A549 (cell line): ENCODE results near the gene ELAVL1. TPM values are rescaled to one million over a fixed set of nuclear protein-coding genes. Genes with fewer than 3 reads are reported as not detected.

ENCODE experiments used
- ATAC-seq, 2 experiments: fragments of 200-7000 bp in 1 of 2; fragments of >200 bp in 1 of 2; cut with Nextera tagmentation in 1 of 2; cut with Tn5 transposase in 1 of 2; 3 replicates each; pipeline versions ENCODE4 v1.8.0 to v1.9.1; 2018 to 2020; ENCODE audit warnings: mild to moderate bottlenecking in 1 of 2, moderate library complexity in 1 of 2
- CTCF ChIA-PET: fragments of 300-600 bp; sonication (Branson Sonifier 250); formaldehyde crosslinking; extraction: SDS; loops from one replicate; lab custom pipeline; 2021; ENCODE audit warnings: antibody characterized with exemption, inconsistent platforms; lab: Yijun Ruan, JAX
- POLR2A ChIA-PET: fragments of 350-600 bp; formaldehyde crosslinking; extraction: SDS; loops from one replicate; lab custom pipeline; 2021; ENCODE audit warnings: antibody characterized with exemption, inconsistent platforms; lab: Yijun Ruan, JAX
- DNase-seq, 2 experiments: peaks; one replicate each; pipeline versions ENCODE4 v3.0.0 to v3.0.0-alpha.2; 2011 to 2016; ENCODE audit warnings: low read depth in 1 of 2, low spot score in 1 of 2
- FAIRE-seq: peaks from 2 replicates; lab custom pipeline; 2011; peaks lifted over from hg19 to GRCh38; lab: Jason Lieb, UNC
- H3K27ac ChIP-seq, 2 experiments: fragments of >200 bp; sonication (Bioruptor Twin); formaldehyde crosslinking; 3 replicates each; pipeline ENCODE4 v1.5.1; 2016 to 2017
- H3K4me1 ChIP-seq: fragments of >200 bp; sonication (Bioruptor Twin); formaldehyde crosslinking; 3 replicates; pipeline ENCODE4 v1.6.1; 2016
- H3K4me2 ChIP-seq: fragments of >200 bp; sonication (Bioruptor Twin); formaldehyde crosslinking; 3 replicates; pipeline ENCODE4 v1.6.1; 2016
- H3K4me3 ChIP-seq: fragments of >200 bp; sonication (Bioruptor Twin); formaldehyde crosslinking; 3 replicates; pipeline ENCODE4 v1.5.1; 2016
- H3K9me3 ChIP-seq: fragments of >200 bp; sonication (Bioruptor Twin); formaldehyde crosslinking; 3 replicates; pipeline ENCODE4 v1.6.1; 2016
- BCL3 ChIP-seq: fragments of >200 bp; sonication (Bioruptor Twin); formaldehyde crosslinking; IDR thresholded peaks from 3 replicates; pipeline ENCODE4 v1.6.1; 2016
- CBX2 ChIP-seq: fragments of 200-600 bp; sonication (generic); IDR thresholded peaks from 2 replicates; pipeline ENCODE4 v1.6.1; 2016; ENCODE audit warnings: low read depth, mild to moderate bottlenecking, borderline replicate concordance
- CBX8 ChIP-seq: fragments of 200-600 bp; sonication (generic); IDR thresholded peaks from 2 replicates; pipeline ENCODE4 v1.6.1; 2016
- CEBPB ChIP-seq, 2 experiments: fragments of >200 bp in 1 of 2; sonication (Bioruptor Twin) in 1 of 2; formaldehyde crosslinking in 1 of 2; IDR thresholded peaks; 2 replicates each; pipeline ENCODE4 v1.6.1; 2012 to 2016
- CHD4 ChIP-seq: fragments of 200-600 bp; sonication (generic); IDR thresholded peaks from 2 replicates; pipeline ENCODE4 v1.6.1; 2016; ENCODE audit warnings: antibody characterized with exemption, mild to moderate bottlenecking, borderline replicate concordance
- E2F6 ChIP-seq: IDR thresholded peaks from 2 replicates; pipeline ENCODE4 v1.6.1; 2012; ENCODE audit warnings: low read depth, borderline replicate concordance
- EHMT2 ChIP-seq: fragments of 200-600 bp; sonication (generic); IDR thresholded peaks from 2 replicates; pipeline ENCODE4 v1.6.1; 2016; ENCODE audit warnings: antibody characterized with exemption, low read depth, mild to moderate bottlenecking, moderate library complexity
- EP300 ChIP-seq, 2 experiments: fragments of >200 bp; sonication (Bioruptor Twin); formaldehyde crosslinking; IDR thresholded peaks; 2 replicates in 1 of 2; 3 replicates in 1 of 2; pipeline ENCODE4 v1.6.1; 2016 to 2017
- FOSL2 ChIP-seq, 2 experiments: fragments of 450-650 bp in 1 of 2; fragments of >200 bp in 1 of 2; sonication (Bioruptor Twin) in 1 of 2; formaldehyde crosslinking; IDR thresholded peaks; 2 replicates each; pipeline versions ENCODE4 v1.5.0 to v1.6.1; 2016 to 2020; ENCODE audit warnings: mild to moderate bottlenecking in 1 of 2, moderate library complexity in 1 of 2
- FOXS1 ChIP-seq: fragments of 250-450 bp; sonication (Bioruptor Pico); IDR thresholded peaks from 2 replicates; pipeline ENCODE4 v1.5.0; 2020; ENCODE audit warnings: mild to moderate bottlenecking, moderate library complexity
- GATA3 ChIP-seq: IDR thresholded peaks from 2 replicates; pipeline ENCODE4 v1.6.1; 2012; ENCODE audit warnings: borderline replicate concordance
- HOXB13 ChIP-seq: fragments of 250-450 bp; sonication (Bioruptor Pico); IDR thresholded peaks from 2 replicates; pipeline ENCODE4 v1.5.0; 2020; ENCODE audit warnings: low read depth, mild to moderate bottlenecking, moderate library complexity
- JUN ChIP-seq, 2 experiments: fragments of >200 bp; sonication (Bioruptor Twin); formaldehyde crosslinking; IDR thresholded peaks; 2 replicates in 1 of 2; 3 replicates in 1 of 2; pipeline ENCODE4 v1.6.1; 2016 to 2017
- KDM5A ChIP-seq: fragments of 200-600 bp; sonication (generic); IDR thresholded peaks from 2 replicates; pipeline ENCODE4 v1.6.1; 2016; ENCODE audit warnings: antibody characterized with exemption, mild to moderate bottlenecking
- MYC ChIP-seq: IDR thresholded peaks from 2 replicates; pipeline ENCODE4 v1.6.1; 2012; ENCODE audit warnings: mild to moderate bottlenecking, inconsistent platforms, low read length, improper control_type of control experiment, borderline replicate concordance
- NPAS2 ChIP-seq: fragments of 250-450 bp; sonication (Bioruptor Pico); IDR thresholded peaks from 2 replicates; pipeline ENCODE4 v1.8.0; 2022; ENCODE audit warnings: mild to moderate bottlenecking, moderate library complexity, borderline replicate concordance
- PHF8 ChIP-seq: fragments of 200-600 bp; sonication (generic); IDR thresholded peaks from 2 replicates; pipeline ENCODE4 v1.6.1; 2016; ENCODE audit warnings: low read depth, mild to moderate bottlenecking, antibody characterized with exemption, moderate library complexity, borderline replicate concordance
- POLR2A ChIP-seq: IDR thresholded peaks from 2 replicates; pipeline ENCODE4 v1.6.1; 2012; ENCODE audit warnings: mild to moderate bottlenecking, low read length
- POLR2AphosphoS2 ChIP-seq: conservative IDR thresholded peaks from 2 replicates; pipeline ENCODE4 v1.6.1; 2012; ENCODE audit warnings: low read length, improper control_type of control experiment, inconsistent platforms
- RAD21 ChIP-seq, 2 experiments: fragments of >200 bp in 1 of 2; sonication (Bioruptor Twin) in 1 of 2; formaldehyde crosslinking in 1 of 2; IDR thresholded peaks in 1 of 2; conservative IDR thresholded peaks in 1 of 2; 2 replicates in 1 of 2; 3 replicates in 1 of 2; pipeline ENCODE4 v1.6.1; 2012 to 2018; ENCODE audit warnings: inconsistent platforms in 1 of 2
- RCOR1 ChIP-seq: fragments of 150-350 bp; IDR thresholded peaks from 2 replicates; pipeline ENCODE4 v1.6.1; 2014; ENCODE audit warnings: antibody characterized with exemption, low read length, low read depth
- RFX5 ChIP-seq: fragments of 450-650 bp; IDR thresholded peaks from 2 replicates; pipeline ENCODE4 v1.7.1; 2014; ENCODE audit warnings: antibody characterized with exemption, mild to moderate bottlenecking, moderate library complexity
- SREBF2 ChIP-seq: fragments of 450-650 bp; IDR thresholded peaks from 2 replicates; pipeline ENCODE4 v1.6.1; 2014; ENCODE audit warnings: mild to moderate bottlenecking, moderate library complexity
- ZC3H11A ChIP-seq: fragments of 450-650 bp; IDR thresholded peaks from 2 replicates; pipeline ENCODE4 v1.6.1; 2014; ENCODE audit warnings: antibody characterized with exemption, mild to moderate bottlenecking
- ZSCAN20 ChIP-seq: fragments of 250-450 bp; sonication (Bioruptor Pico); IDR thresholded peaks from 2 replicates; pipeline ENCODE4 v1.8.0; 2022; ENCODE audit warnings: mild to moderate bottlenecking, moderate library complexity
- WGBS: methylation state at CpG from one replicate; pipeline ENCODE4 v1.1.6; 2017; ENCODE audit errors: missing lambda C conversion rate; 5-methylcytosine and 5-hydroxymethylcytosine counted together
- polyA plus RNA-seq, 4 experiments: library from polyadenylated mRNA; depleted of rRNA in 3 of 4; stranded (reverse); fragments of >200 nt; fragmentation: RNase III in 1 of 4; extraction: RNeasy Plus Mini Kit Qiagen cat#74134 plus additional on column Dnase treatment in 1 of 4; gene quantifications; 2 replicates in 3 of 4; 3 replicates in 1 of 4; pipeline ENCODE4 v1.2.3, GENCODE V29; 2011 to 2017
- TF ChIP-seq, protein P1 (sequence below): IDR thresholded peaks from 2 replicates; pipeline ENCODE4 v1.6.1; 2012
- TF ChIP-seq, protein P2 (sequence below): fragments of 450-650 bp; IDR thresholded peaks from 2 replicates; pipeline ENCODE4 v1.6.1; 2014; ENCODE audit warnings: antibody characterized with exemption
- TF ChIP-seq, protein P3 (sequence below): fragments of 250-450 bp; sonication (Bioruptor Pico); IDR thresholded peaks from 2 replicates; pipeline ENCODE4 v1.5.0; 2020; ENCODE audit warnings: low read depth, mild to moderate bottlenecking, moderate library complexity

Gene ELAVL1
- polyA plus RNA-seq, 2 of the 4 experiments (the other 2 are of a cell fraction): 39.3 to 55.6 TPM

GRCh38 chr19:7943444-7944176 lies 61.8 kb downstream of the ELAVL1 start, which contains the start of gene TIMM44:
TIMM44 (minus strand) TSS chr19:7943666; CDS start chr19:7943651, 15 bp downstream.
- H3K27ac ChIP-seq: peak within 1 kb of the TSS; percentile 99 to 100
- H3K4me3 ChIP-seq: peak within 1 kb of the TSS; percentile 92
- ChIA-PET POLR2A (interaction anchor here (0.5 to 2.7 kb wide), 13 partner anchors 8 to 318 kb away, joined by 3 to 20 read pairs (median 4); partner anchors contain the start of genes ELAVL1 and SNAPC2), CTCF (interaction anchor here (0.5 to 7.3 kb wide), 37 partner anchors 8 to 1578 kb away, joined by 3 to 64 read pairs (median 5); partner anchors contain the start of genes ELAVL1, MAP2K7, PET100 and SNAPC2)
- TF ChIP-seq, protein P1, sequence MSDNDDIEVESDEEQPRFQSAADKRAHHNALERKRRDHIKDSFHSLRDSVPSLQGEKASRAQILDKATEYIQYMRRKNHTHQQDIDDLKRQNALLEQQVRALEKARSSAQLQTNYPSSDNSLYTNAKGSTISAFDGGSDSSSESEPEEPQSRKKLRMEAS: peak; percentile 84
- TF ChIP-seq E2F6 (peak; percentile 75), PHF8 (peak; percentile 89; the same call in 1 of the 2 replicates), FOXS1 (CRISPR knock-in tag) (no peak), BCL3 (0 out of 3 replicates have a peak, but pooled peaks have one; percentile 33), KDM5A (peak; percentile 86), MYC (no peak), NPAS2 (CRISPR knock-in tag) (peak; percentile 39; the same call in 1 of the 2 replicates), CEBPB (IDR thresholded peaks at IDR 0.05) (peak; percentile 76 to 92; a peak in 3 of 4 replicates), FOSL2 (IDR thresholded peaks at IDR 0.05) (no peak), FOSL2 (CRISPR knock-in tag; IDR thresholded peaks at IDR 0.05) (peak; percentile 63), JUN (IDR thresholded peaks at IDR 0.05) (peak; percentile 59 to 85; a peak in 4 of 5 replicates), CHD4 (no peak), POLR2A (peak; percentile 88)
- TF ChIP-seq, protein P2, sequence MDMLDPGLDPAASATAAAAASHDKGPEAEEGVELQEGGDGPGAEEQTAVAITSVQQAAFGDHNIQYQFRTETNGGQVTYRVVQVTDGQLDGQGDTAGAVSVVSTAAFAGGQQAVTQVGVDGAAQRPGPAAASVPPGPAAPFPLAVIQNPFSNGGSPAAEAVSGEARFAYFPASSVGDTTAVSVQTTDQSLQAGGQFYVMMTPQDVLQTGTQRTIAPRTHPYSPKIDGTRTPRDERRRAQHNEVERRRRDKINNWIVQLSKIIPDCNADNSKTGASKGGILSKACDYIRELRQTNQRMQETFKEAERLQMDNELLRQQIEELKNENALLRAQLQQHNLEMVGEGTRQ: peak; percentile 73
- peak; percentile 86 to 98 for DNase-seq
- peak; percentile 98 to 99 for ATAC-seq
- WGBS: 5% methylated on average over 16 of the region's 56 CpGs
- H3K9me3 ChIP-seq: no peaks in the 10 kb centered on the region; the same call in 2 of the 3 replicates
- peaks cover 8% of the 10 kb centered on the region; the same call in 1 of the 3 replicates for H3K4me1 ChIP-seq
- peak within 1 kb of the TSS; percentile 98 for H3K4me2 ChIP-seq
- FAIRE-seq: no peak

DNA sequence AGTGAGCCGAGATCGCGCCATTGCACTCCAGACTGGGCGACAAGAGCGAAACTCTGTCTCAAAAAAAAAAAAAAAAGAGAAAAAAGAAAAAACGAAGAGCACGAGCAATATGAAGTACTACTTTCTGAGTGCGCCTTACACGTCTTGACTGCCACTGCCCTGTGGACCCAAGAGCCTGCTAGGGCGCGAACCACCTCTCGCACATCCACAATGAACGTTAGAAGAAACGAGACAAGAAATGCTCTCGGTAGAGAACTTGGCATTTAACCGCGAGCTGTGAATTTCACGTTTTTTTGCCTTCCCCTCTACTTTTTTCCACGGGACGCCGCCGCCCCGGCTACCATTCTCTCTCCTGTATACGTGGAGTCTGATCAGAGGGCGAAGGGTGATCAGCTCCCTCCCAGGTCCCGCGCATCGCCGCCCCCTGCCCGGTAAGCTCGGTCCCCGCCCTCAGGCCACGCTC lies 62.4 kb downstream of the ELAVL1 start:
- 3% methylated on average over 28 of the region's 33 CpGs for WGBS
- ATAC-seq: peak; percentile 22 to 51; a peak in 3 of 6 replicates

More for the DNA sequence above, 62.4 kb downstream of the ELAVL1 start:
- Histone ChIP-seq H3K4me1 (peaks cover 8% of the 10 kb centered on the region; the same call in 1 of the 3 replicates), H3K27ac (peak overlapping the region; percentile 99 to 100), H3K4me3 (peak overlapping the region; percentile 92), H3K4me2 (peak overlapping the region; percentile 81), H3K9me3 (no peaks in the 10 kb centered on the region; the same call in 2 of the 3 replicates)
- FAIRE-seq: no peak
- ChIA-PET POLR2A (interaction anchor here (0.5 to 2.7 kb wide), 12 partner anchors 8 to 319 kb away, joined by 3 to 20 read pairs (median 4); partner anchors contain the start of genes ELAVL1 and SNAPC2), CTCF (interaction anchor here (0.5 to 7.3 kb wide), 21 partner anchors 8 to 1002 kb away, joined by 3 to 64 read pairs (median 8); partner anchors contain the start of genes ELAVL1, PET100, SNAPC2 and XAB2)
- DNase-seq: no peak
- TF ChIP-seq RAD21 (conservative IDR thresholded peaks at IDR 0.05 in 1 of 2, IDR thresholded peaks at IDR 0.05 in 1 of 2): no peak
- TF ChIP-seq JUN (IDR thresholded peaks at IDR 0.05): no peak
- no peak for TF ChIP-seq ZC3H11A
- no peak for TF ChIP-seq KDM5A
- TF ChIP-seq HOXB13: no peak
- no peak for TF ChIP-seq EHMT2
- no peak for TF ChIP-seq GATA3
- TF ChIP-seq SREBF2: no peak
- no peak; the same call in 1 of the 2 replicates for TF ChIP-seq PHF8
- TF ChIP-seq CBX2: no peak
- no peak for TF ChIP-seq CBX8
- no peak for TF ChIP-seq RFX5
- TF ChIP-seq POLR2AphosphoS2: no peak
- TF ChIP-seq RCOR1: no peak
- no peak for TF ChIP-seq ZSCAN20 (CRISPR knock-in tag)
- no peak for TF ChIP-seq EP300 (IDR thresholded peaks at IDR 0.05)
- TF ChIP-seq, protein P3, sequence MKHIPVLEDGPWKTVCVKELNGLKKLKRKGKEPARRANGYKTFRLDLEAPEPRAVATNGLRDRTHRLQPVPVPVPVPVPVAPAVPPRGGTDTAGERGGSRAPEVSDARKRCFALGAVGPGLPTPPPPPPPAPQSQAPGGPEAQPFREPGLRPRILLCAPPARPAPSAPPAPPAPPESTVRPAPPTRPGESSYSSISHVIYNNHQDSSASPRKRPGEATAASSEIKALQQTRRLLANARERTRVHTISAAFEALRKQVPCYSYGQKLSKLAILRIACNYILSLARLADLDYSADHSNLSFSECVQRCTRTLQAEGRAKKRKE (CRISPR knock-in tag): no peak
